ENCODE measurements around the gene ZDHHC14. TPM values are rescaled to one million over a fixed set of nuclear protein-coding genes. Genes with fewer than 3 reads are reported as not detected.

Gene ZDHHC14
- total RNA-seq (1 to 10 TPM; 4.9 to 9.2 (median 5.9) TPM), polyA plus RNA-seq (10 to 100 TPM in 1 of 2 donors, 1 to 10 TPM in 1; 5.9 to 16.4 TPM)
- long read RNA-seq, donor 1, partial matches to known transcripts: 2 of 6 reads
- long read RNA-seq, donor 1, other reads (novel, unspliced or antisense): 4 of 6 reads
- long read RNA-seq, donor 2, full-length matches to known transcripts: 2 of 2 reads
- long read RNA-seq, donor 2, partial matches to known transcripts: 0 of 2 reads
- long read RNA-seq, donor 2, other reads (novel, unspliced or antisense): 0 of 2 reads
- long read RNA-seq, donor 3, full-length matches to known transcripts: 10 of 14 reads
- long read RNA-seq, donor 3, partial matches to known transcripts: 1 of 14 reads
- long read RNA-seq, donor 3, other reads (novel, unspliced or antisense): 3 of 14 reads

GRCh38 chr6:157380779-157381561 is at the start of gene ZDHHC14:
Gene ZDHHC14 (plus strand): TSS chr6:157381190.
- WGBS, 3 donors: 0 to 1% (median 0%) methylated on average over 44 to 106 of the region's 106 CpGs
- Histone ChIP-seq H3K27me3 (no peaks in the 10 kb centered on the region), H3K36me3 (no peaks in the 10 kb centered on the region), H3K27ac (peak within 1 kb of the TSS; percentile 83 to 93), H3K9me3 (no peaks in the 10 kb centered on the region), H3K4me1 (ENCODE audit: insufficient read depth) (peaks cover 4% of the 10 kb centered on the region), H3K4me3 (peak within 1 kb of the TSS; percentile 78)
- DNase-seq: peak; percentile 85 to 89 (median 86)
- intact Hi-C loops (cut with DNase I): loop anchor here in 1 of 4 donors (5.0 kb wide), 1 partner anchor 56 kb away; no protein-coding TSS in a partner anchor
- TF ChIP-seq CTCF (IDR thresholded peaks at IDR 0.05) (peak in 1 of 3 donors; percentile 4), EP300 (IDR thresholded peaks at IDR 0.05) (no peak), POLR2A (IDR thresholded peaks at IDR 0.05) (peak; percentile 84)

- 73 to 80% (median 75%) methylated on average over 7 of the region's 7 CpGs for WGBS, 3 donors
- intact Hi-C loops (cut with DNase I): no loop called here
- H3K27me3 ChIP-seq: no peaks in the 10 kb centered on the region
- H3K9me3 ChIP-seq: no peaks in the 10 kb centered on the region
- no peak overlapping the region for H3K27ac ChIP-seq
- H3K36me3 ChIP-seq: no peaks in the 10 kb centered on the region
- H3K4me1 ChIP-seq (ENCODE audit: insufficient read depth): no peaks in the 10 kb centered on the region
- no peak for DNase-seq
- no peak overlapping the region for H3K4me3 ChIP-seq
- TF ChIP-seq EP300 (IDR thresholded peaks at IDR 0.05) (no peak), POLR2A (IDR thresholded peaks at IDR 0.05) (no peak), CTCF (IDR thresholded peaks at IDR 0.05) (no peak)
Measured at GRCh38 chr6:157332813-157333212, 48.2 kb upstream of the ZDHHC14 start.

GRCh38 chr6:157333537-157333936 is 47.5 kb upstream of the ZDHHC14 start:
- TF ChIP-seq CTCF (IDR thresholded peaks at IDR 0.05) (no peak), POLR2A (IDR thresholded peaks at IDR 0.05) (no peak), EP300 (IDR thresholded peaks at IDR 0.05) (no peak)
- H3K36me3 ChIP-seq: no peaks in the 10 kb centered on the region
- H3K9me3 ChIP-seq: no peaks in the 10 kb centered on the region
- H3K4me3 ChIP-seq: no peak overlapping the region
- intact Hi-C loops (cut with DNase I): no loop called here
- H3K27ac ChIP-seq: no peak overlapping the region
- no peaks in the 10 kb centered on the region for H3K4me1 ChIP-seq (ENCODE audit: insufficient read depth)
- WGBS, 3 donors: 29 to 43% (median 35%) methylated on average over 4 of the region's 4 CpGs
- no peaks in the 10 kb centered on the region for H3K27me3 ChIP-seq
- DNase-seq: no peak

- no peak for DNase-seq
- H3K4me1 ChIP-seq (ENCODE audit: insufficient read depth): no peaks in the 10 kb centered on the region
- TF ChIP-seq EP300 (IDR thresholded peaks at IDR 0.05): no peak
- TF ChIP-seq POLR2A (IDR thresholded peaks at IDR 0.05): no peak
- no peak for TF ChIP-seq CTCF (IDR thresholded peaks at IDR 0.05)
- H3K27me3 ChIP-seq: no peaks in the 10 kb centered on the region
- H3K9me3 ChIP-seq: no peaks in the 10 kb centered on the region
- no peak overlapping the region for H3K27ac ChIP-seq
- 82 to 88% (median 83%) methylated on average over 3 of the region's 3 CpGs for WGBS, 3 donors
- no peaks in the 10 kb centered on the region for H3K36me3 ChIP-seq
- intact Hi-C loops (cut with DNase I): no loop called here
- no peak overlapping the region for H3K4me3 ChIP-seq
Measured at GRCh38 chr6:157333956-157334355, 47.0 kb upstream of the ZDHHC14 start.

All from ovary (tissue), 10 donors.